HG03025 (cell line): ENCODE results near the gene SAP30BP.
A peak's percentile ranks its signal among the peaks of the same experiment; 100 is the strongest.

Source experiments
- ATAC-seq: cut with Tn5 transposase; IDR thresholded peaks from one replicate; pipeline ENCODE4 v1.9.1; 2021; ENCODE audit warnings: mild to moderate bottlenecking, moderate library complexity; ENCODE audit not compliant: unreplicated experiment, low FRiP score

Gene SAP30BP

GRCh38 chr17:75646638-75646992 lies 20.5 kb upstream of the SAP30BP start:
- no peak for ATAC-seq

DNA sequence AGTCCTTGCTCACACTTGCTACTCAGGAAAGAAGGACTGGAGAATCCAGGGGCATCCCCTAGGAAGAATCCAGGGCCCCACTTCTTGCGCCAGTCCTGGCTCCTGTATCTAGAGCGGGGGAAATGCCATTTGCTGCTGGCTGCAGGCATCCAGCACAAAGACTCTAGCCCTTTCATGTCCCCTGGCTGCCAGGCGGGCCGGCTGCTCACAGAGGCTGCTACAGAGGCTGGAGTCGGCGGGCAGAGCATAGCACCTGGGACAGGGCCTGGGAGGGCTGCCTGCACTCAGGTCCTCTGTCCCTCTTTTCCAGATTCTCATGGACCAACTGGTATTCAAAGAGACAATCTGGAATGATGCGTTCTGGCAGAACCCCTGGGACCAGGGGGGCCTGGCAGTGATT lies 20.1 kb upstream of the SAP30BP start:
- ATAC-seq = no peak

DNA sequence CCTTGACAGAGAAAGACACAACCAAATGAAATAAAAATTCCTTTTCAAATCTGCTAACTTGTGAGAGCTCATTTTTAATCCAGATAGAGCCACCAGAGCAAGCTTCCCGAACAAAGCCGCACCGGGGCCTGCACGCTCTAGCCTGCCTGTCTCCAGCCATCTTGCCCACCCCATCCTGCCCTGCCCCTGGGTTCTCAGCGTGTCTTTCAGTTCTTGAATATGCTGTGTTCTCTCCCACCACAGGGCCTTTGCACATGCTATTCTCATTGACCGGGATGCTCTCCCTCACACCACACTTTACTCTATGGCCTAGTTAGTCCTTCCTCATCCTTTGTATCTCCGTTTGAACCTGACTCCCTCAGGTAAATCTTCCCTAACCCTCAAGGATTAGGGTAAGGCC lies 19.2 kb upstream of the SAP30BP start:
- ATAC-seq = no peak

- no peak for ATAC-seq
These were observed 17.5 kb upstream of the SAP30BP start for GRCh38 chr17:75649687-75650086.

- ATAC-seq = no peak
These were observed 16.3 kb upstream of the SAP30BP start for GRCh38 chr17:75650874-75651273.

- ATAC-seq = no peak
These were observed 14.8 kb upstream of the SAP30BP start for GRCh38 chr17:75652341-75652740.

DNA sequence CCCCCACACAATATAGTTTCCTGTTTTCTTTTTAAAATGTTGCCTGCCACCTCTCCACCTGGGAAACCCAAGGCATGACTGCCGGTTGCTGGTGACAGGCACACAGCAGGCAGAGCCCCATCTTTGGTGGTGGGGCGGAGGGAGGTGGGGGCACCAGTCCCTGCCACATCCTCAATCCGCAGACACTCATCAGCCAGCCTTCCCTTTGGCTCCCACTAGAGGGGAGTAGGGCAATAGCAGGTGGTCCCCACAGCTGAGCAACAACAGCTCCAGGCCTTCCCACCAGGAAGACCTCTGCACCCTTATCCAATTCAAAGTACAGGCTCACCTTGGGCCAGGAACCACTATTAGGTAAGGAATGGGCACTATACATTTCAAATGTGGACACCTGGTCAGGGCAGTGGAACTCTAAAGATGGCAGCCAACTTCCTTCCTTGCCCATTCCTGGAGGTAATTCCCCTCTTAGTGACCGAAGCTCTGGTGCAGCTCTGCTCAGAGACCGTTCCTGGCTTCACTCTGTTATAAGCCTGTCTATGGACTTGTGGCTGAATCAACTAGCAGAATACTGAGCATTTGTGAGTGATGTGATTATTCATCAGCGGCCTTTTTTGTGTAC lies 14.1 kb upstream of the SAP30BP start:
- no peak for ATAC-seq

GRCh38 chr17:75654176-75654575 lies 13.0 kb upstream of the SAP30BP start:
- ATAC-seq = no peak

DNA sequence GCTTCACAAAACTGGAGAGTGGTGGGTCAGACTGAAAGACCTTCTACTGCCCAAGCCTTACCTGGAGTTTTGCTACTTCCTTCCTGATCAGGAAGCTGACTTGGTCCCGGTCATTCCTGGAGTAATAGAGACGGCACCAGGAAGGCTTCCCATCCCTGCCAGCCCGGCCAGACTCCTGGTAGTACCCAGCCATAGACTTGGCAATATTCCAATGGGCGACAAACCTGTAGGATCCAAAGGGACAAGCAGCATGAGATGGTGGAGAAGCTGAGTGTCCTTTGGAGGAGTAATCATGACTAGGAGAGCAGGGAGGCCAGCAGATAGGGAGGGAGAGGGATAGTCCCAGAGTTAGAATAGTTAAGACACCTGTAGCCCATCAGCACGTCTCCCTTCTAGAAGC lies 8.9 kb upstream of the SAP30BP start:
- ATAC-seq = no peak

DNA sequence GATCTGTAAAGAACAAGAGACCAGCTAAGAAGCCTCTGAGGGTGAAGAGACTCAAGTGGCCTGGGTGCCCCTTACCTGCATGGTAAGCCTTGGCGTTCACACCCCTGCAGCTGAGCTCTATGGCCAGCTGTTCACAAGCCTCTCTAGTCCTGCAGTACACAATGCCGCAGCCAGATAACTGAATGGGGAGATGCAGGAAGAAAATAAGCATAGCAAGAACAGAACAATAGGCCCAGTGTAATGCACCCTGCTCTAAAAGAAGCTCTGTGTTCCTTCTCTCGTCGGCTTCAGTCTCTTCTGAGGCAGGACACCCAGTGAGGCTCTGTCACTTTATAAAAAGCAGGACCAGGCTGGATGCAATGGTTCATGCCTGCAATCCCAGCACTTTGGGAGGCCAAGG lies 5.6 kb upstream of the SAP30BP start:
- ATAC-seq = no peak

DNA sequence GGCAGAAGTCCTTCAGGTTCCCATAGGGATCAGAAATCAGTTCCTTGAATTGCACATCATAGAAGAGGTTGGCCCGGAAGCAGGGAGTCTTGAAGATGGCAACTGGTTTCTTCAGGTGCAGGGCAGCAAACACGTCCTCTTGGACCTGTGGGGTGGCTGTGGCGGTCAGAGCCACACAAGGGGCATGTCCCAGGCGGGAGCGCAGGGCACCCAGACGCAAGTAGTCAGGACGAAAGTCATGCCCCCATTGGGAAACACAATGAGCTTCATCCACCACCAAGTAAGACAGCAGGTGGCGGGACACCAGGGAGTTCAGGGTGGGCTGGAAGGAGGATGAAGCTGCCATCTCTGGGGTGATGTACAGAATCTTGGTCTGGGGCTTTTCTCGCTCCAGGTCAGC lies 4.6 kb upstream of the SAP30BP start:
- ATAC-seq = no peak

DNA sequence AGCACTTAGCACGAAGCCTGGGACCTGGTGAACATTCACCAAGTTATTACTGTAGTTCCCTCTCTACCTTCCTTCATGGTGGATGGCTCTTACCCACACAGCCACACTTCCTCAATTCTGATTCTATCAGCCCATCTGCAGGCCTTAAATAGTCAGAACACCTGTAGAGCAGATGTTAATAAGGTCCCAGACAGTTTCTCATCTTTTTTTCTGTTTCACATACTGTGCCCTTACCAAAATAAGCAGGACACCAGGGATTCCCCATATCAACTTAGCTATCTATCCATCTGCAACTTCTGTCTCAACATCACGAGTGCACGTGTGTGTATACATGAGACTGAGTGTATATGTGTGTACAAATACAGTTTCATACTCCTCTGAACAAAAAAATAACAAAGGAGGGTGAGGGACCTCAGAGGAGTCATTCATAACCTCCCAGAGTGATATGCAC lies 3.0 kb upstream of the SAP30BP start:
- peak; percentile 49 for ATAC-seq

DNA sequence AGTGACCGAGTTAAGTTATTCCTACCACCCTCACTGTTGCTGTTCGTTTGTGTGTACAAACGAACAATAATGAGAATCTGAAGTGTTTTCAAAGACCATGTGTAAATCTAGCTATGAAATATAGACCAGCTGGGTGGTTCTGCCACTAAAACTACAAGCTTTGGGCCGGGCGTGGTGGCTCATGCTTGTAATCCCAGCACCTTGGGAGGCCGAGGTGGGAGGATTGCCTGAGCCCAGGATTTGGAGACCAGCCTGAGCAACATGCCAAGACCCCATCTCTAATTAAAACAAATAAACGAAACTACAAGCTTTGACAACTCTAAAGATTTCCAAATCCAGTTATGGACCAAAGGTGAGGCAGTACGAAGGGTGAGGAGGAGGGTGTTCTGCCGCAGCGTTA lies 1.2 kb upstream of the SAP30BP start:
- ATAC-seq = no peak

- no peak for ATAC-seq
These were observed 687 bp downstream of the SAP30BP start for GRCh38 chr17:75667825-75668224.

- no peak for ATAC-seq
These were observed 1.4 kb downstream of the SAP30BP start for GRCh38 chr17:75668489-75668888.

DNA sequence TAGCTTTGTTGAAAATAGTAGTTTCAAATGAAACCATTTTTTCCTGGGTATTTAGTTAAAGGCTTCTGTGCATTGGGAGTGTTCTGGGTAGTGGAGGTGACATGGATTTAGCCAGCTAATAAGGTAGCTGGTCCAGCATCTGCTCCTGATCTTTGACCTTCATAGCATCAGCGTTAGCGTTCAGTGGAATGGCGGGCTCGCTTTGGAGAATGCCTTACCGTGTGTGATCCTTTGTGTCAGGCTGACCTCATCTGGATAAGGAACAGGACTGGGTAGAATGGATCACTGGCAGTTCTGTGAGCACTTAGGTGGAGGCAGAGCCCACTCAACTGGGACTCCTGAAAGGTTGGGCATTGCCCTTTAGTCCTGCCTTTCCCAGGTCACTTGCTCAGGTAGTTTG lies 3.7 kb downstream of the SAP30BP start:
- no peak for ATAC-seq

DNA sequence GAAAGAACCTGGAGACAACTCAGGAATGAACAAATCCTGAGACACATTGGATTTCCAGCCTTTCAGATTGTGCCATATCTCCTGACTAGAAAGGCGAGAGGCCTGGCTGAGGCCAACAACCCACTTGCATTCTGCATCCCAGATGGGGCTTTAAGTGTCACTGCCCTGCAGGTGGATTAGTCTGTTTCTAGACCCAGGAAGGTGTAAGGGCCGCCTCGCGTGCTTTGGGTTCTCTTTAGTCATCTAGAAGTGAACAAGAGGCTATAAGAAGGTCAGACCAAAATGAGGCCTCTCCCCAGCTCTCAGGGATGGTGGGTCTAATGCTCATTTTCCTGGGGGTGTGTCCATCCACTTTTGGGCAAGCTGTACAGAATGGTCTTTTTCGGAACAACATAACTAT lies 4.9 kb downstream of the SAP30BP start:
- ATAC-seq = no peak

GRCh38 chr17:75673487-75673886 lies 6.3 kb downstream of the SAP30BP start:
- ATAC-seq = no peak

GRCh38 chr17:75676461-75676860 lies 9.3 kb downstream of the SAP30BP start:
- no peak for ATAC-seq

DNA sequence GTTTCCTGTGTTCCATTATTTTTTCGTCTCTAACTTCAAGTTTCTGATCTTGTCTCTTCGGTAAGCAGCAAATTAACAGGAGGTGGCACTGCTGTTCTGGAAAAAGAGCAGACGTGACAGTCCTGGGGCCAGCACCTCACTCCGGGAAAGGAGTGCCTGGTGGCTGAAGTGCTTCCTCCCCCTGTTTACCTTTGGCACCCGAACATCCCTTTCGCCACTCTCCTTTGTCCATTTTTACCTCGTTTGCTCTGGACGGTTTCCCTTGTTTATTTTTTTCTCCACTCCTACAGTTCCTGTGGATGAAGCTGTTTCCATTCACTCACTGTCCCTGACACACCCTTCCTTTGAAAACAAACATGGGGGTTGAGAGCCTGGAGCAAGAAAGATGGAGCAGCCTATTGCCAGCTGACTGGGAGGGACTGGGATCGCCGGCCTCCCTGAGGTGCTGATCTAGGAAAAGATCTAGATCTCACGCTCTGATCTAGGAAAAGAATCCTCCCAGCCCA lies 12.6 kb downstream of the SAP30BP start:
- no peak for ATAC-seq

DNA sequence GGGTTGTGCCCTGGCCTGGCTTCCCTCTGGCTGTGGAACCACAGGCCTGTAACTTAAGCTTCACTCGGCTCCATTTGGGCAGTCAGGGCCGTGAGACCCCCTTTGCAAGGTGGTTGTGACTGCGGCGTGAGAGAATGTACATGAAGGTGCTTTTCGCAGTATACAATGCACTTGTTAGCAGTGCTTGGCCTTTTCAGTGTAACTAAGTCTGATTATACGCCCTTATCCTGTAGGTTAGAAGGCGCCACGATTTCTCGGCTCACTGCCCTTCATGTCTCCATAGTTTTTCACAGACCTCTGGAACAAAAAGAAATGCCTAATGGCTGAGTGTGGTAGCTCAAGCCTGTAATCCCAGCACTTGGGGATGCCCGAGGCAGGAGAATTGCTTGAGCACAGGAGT lies 13.3 kb downstream of the SAP30BP start:
- ATAC-seq = no peak

DNA sequence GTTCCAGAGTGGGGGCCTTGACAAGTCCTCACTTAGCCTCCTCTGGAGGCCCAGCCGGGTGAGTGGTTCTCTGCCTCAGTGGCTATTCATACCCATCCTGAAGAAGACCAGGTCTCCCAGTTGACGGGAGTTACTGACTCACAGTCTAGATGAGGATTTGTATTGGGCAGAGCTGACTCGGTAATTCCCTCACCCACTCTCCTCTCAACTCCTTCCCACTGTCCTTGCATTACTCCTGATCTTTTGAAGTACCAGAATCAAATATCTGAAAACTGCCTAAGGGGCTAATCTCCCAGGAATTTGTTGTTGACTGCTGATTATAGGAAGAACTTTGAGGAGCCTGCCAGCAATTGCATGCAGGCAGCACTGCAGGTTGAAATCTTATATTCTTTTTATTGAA lies 14.2 kb downstream of the SAP30BP start:
- ATAC-seq = no peak

- ATAC-seq = no peak
These were observed 16.4 kb downstream of the SAP30BP start for GRCh38 chr17:75683583-75683982.
